Liver (tissue), 3 donors: ENCODE data around the gene SORBS2.

ENCODE experiments used
- CTCF ChIP-seq: fragments of 150-350 bp; IDR thresholded peaks from 2 replicates; pipeline ENCODE4 v1.5.1; 2017; ENCODE audit warnings: improper control_type of control experiment, low read depth, low read length; ENCODE audit not compliant: missing input control
- JUND ChIP-seq, 2 donors: IDR thresholded peaks; 2 replicates each; pipeline ENCODE4 v1.6.1; 2016; ENCODE audit warnings: antibody characterized with exemption in 2 of 2
- MAX ChIP-seq: IDR thresholded peaks from 2 replicates; pipeline ENCODE4 v1.6.1; 2016; ENCODE audit warnings: antibody characterized with exemption
- RAD21 ChIP-seq, 2 donors: IDR thresholded peaks; 2 replicates each; pipeline ENCODE4 v1.6.1; 2016; ENCODE audit warnings: antibody characterized with exemption in 2 of 2, mild to moderate bottlenecking in 2 of 2
- REST ChIP-seq: IDR thresholded peaks from 2 replicates; pipeline ENCODE4 v1.6.1; 2016; ENCODE audit warnings: antibody characterized with exemption, mild to moderate bottlenecking
- YY1 ChIP-seq: IDR thresholded peaks from 2 replicates; pipeline ENCODE4 v1.6.1; 2016; ENCODE audit warnings: antibody characterized with exemption, mild to moderate bottlenecking
- donor health status: healthy.
- donor health status: healthy.

- TF ChIP-seq REST = no peak
- TF ChIP-seq MAX = no peak
- TF ChIP-seq JUND (IDR thresholded peaks at IDR 0.05) = no peak
- no peak for TF ChIP-seq CTCF
- TF ChIP-seq RAD21 (IDR thresholded peaks at IDR 0.05) = no peak
- TF ChIP-seq YY1 = no peak
Measured at GRCh38 chr4:185771711-185772390, 40.1 kb downstream of the SORBS2 start.
